ENCODE results near the gene SPTAN1.
A peak's percentile ranks its signal among the peaks of the same experiment; 100 is the strongest.
"Not testable (repeated sequence)": the region's sequence is repeated elsewhere in the genome, so short reads cannot be mapped to it uniquely, and the experiment has no call there.

Gene SPTAN1

DNA sequence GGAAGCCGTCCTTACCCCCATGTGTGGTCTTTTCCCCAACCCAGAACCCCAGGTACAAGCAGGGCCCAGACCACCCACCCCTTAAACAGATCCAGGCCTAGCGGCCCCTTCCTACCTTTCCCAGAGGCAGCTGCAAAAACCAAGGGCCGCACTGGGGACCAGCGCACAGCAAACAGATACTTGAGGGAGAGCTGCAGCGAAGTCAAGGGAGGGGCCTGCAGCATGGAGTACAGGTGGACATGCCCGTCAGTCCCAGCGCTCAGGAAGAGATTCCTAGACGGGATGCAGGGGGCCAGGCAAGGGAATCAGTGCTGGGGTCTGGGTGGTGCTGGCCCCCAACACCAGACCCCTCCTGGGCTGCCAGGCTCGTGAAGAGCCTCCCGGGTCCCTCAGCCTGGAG is 81.7 kb downstream of the SPTAN1 start:
- no peak for DNase-seq

DNA sequence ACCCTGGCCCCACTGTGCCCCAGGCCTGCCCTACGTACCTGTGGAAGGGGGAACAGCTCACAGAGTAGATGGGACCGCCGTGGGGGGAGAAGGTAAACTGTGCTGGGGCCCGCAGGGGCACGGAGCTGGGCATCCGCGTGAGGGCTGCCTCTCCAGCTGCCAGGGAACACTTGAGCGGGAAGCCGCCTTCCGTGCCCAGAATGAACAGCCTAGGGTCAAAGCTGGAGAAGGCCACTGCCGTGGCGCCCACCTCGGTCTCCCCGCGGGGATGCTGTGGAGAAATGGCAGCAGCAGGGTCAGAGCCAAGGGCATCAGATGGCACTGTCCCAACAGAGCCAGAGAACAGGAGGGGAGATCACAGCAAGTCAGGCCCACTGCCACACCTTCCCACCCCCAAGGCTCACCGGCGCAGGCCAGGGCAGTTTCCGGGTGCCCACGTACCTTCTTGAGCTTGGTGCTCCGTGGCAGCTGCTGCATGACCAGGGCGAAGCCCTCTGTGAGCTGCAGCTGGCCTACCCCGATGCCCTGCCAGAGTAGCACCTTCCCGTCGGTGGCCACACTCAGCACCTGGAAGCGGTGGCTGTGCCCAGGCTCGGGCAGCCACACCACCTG is 82.4 kb downstream of the SPTAN1 start:
- DNase-seq: no peak

- DNase-seq: peak; percentile 55
Observed at GRCh38 chr9:128635266-128636023, 83.1 kb downstream of the SPTAN1 start.

DNA sequence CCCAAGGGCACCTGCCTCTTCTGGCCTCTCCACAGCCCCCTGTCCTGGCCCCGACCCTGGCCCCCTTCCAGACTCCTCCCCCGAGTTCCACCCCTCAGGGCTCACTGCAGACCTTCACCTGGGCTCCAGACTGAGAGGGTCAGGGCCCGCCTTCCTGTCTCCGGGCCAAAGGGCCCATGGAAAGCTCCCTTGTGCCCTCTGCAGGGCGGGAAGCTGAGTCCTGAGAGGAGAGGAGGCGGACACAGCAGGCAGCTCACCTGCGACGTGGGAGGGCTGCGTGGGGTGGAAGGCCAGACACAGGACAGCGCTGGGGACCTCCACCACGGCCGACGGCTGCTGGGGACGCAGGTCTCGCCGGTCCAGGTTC is 83.6 kb downstream of the SPTAN1 start:
- peak; percentile 55 for DNase-seq

DNA sequence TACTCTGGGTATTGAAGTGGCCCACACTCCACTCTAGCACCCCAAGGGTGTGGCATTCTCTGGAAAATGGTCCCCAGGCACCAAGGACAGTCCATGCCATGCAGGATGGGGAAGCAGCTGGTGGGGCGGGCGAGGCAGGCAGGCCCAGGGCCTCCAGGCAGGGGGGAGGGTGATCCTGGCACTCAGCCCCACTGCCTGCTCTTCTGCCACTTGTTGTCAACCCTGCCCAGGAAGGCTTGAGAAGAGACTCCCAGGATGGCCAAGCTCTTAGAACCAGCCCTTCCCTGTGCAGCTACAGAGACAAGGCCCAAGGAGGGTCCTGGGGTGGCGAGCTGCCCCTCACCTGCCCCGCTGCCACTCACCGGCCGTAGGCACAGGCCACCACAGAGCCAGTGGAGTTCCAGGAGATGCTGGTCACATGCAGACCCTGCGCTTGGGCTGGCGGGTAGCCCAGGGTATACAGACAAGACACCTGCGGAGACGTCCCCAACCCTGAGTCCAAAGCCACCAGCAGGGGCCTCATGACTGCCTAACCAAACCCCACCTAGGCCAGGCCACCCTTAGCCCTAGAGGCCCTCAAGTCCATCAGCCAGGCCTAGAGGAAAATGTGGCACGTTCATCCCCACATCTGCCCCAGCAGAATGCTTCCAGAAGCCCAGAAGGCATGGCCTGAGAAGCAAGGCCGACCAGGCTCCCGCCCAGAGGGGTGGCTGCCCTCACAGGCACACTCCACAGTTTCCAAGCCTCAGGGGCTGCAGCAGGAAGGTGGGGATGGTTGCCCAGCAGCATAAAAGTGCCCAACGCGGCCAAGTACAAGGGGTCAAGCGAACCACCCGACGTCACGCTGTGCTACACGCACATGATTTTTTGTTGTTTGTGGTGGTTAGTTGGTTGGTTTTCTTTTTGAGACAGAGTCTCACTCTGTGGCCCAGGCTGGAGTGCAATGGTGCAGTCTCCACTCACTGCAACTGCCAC is 84.5 kb downstream of the SPTAN1 start:
- peak; percentile 30 for DNase-seq

- peak; percentile 41 for DNase-seq
Observed at GRCh38 chr9:128637656-128638055, 85.3 kb downstream of the SPTAN1 start.

GRCh38 chr9:128638580-128638979 is 86.2 kb downstream of the SPTAN1 start:
- DNase-seq: no peak

- DNase-seq: no peak
Observed at GRCh38 chr9:128640603-128641002, 88.2 kb downstream of the SPTAN1 start.

GRCh38 chr9:128642675-128643245 is 90.4 kb downstream of the SPTAN1 start:
- no peak for DNase-seq

- no peak for DNase-seq
Observed at GRCh38 chr9:128643519-128644300, 91.3 kb downstream of the SPTAN1 start.

- not testable (repeated sequence) for DNase-seq
Observed at GRCh38 chr9:128648206-128648605, 95.8 kb downstream of the SPTAN1 start.

DNA sequence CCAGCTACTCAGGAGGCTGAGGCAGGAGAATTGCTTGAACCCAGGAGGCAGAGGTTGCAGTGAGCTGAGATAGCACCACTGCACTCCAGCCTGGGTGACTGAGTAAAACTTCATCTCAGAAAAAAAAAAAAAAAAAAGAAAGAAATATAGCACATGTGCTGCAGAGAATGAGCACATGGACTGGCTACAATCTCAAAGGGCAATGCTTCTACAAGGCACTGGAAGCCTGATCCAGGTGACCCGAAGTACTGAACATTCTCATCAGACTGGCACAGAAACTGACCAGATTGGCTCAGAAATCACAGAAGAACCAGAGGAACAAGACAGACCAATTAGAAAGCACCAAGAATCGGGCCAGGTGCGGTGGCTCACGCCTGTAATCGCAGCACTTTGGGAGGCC is 99.4 kb downstream of the SPTAN1 start:
- DNase-seq: no peak

DNA sequence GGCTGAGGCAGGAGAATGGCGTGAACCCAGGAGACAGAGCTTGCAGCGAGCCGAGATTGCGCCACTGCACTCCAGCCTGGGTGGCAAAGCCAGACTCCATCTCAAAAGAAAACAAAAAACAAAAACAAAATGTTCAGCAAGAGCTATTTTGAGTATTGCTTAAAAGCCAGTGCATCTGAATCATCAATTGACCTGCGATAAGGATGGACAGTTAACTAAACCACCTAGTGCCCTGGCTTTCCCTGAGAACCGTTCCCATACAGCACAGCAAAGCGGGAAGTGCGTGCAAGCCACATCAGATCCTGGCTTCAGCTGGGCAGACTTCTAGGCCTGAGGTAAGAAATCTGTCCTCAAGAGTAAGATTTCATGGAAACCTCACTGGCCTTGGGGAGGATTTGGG is 101.5 kb downstream of the SPTAN1 start:
- DNase-seq: no peak

- no peak for DNase-seq
Observed at GRCh38 chr9:128654481-128654880, 102.1 kb downstream of the SPTAN1 start.

DNA sequence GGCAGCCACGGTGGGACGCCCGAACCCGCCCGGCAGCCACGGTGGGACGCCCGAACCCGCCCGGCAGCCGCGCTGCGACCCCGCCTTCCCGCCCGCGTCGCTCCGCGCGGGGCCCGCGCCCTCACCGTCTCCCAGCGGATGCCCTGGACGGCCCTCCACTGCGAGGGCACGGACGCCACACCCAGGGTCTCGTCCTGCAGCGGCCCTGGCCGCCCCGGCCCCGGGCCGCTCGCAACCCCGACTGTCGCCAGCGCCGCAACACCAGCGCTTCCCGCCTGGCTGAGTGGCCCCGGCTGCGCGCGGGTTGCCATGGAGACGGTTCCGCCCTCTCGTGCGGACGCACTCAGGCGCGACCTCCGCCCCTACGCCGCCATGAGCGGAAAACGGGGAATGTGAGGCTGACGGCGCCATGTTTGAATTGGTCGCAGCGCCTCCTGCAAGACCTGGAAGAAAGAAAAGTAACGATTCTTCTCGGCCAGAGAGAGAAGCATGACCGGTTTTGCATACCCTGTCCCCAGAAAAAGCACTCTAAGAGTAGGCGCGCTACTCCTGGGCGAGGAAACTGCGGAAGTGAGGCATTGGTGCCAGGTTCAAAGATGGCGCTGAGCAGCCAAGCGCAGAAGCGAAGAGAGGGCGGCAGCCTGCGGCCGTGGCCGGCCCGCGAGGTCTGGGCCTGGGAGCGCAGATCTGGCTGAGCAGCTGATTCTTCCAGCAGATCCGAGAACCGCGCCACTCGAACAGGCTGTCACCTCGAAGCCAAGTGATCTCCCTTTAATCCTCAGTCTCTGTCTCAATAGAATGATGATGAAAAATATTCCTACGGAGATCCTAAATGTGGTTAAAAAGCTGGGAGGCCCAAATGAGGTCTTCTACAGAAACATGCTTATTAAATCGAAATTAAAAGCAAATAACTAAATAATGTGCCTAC is 104.3 kb downstream of the SPTAN1 start, which contains the start of gene DYNC2I2:
DYNC2I2 (minus strand) TSS at position 432 of the 928 bp plus-strand sequence; CDS start at position 311, 121 bp downstream.
- peak; percentile 94 for DNase-seq

- DNase-seq: no peak
Observed at GRCh38 chr9:128657344-128657704, 104.9 kb downstream of the SPTAN1 start.

GRCh38 chr9:128657796-128658195 is 105.4 kb downstream of the SPTAN1 start:
- DNase-seq: no peak

DNA sequence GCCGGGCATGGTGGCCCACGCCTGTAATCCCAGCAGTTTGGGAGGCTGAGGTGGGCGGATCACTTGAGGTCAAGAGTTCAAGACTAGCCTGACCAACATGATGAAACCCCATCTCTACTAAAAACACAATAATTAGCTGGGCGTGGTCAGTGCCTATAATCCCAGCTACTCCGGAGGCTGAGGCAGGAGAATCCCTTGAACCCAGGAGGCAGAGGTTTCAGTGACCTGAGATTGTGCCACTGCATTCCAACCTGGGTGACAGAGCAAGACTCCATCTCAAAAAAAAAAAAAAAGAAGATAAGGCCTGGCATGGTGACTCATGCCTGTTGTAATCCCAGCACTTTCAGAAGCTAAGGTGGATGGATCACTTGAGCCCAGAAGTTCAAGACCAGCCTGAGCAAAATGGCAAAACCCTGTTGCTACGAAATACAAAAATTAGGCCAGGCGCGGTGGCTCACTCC is 114.1 kb downstream of the SPTAN1 start:
- DNase-seq: not testable (repeated sequence)

DNA sequence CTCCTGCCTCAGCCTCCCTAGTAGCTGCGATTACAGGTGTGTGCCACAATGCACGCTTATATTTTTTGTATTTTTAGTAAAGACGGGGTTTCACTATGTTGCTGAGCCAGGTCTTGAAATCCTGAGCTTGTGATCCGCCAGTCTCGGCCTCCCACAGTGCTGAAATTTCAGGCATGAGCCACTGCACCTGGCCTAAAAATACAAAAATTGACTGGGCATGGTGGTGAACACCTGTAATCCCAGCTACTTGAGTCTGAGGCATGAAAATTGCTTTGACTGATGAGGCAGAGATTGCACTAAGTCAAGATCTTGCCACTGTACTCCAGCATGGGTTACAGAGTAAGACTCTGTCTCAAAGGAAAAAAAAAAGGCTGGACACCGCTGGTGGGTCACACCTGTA is 117.4 kb downstream of the SPTAN1 start:
- no peak for DNase-seq

GRCh38 chr9:128675382-128675781 is 123.0 kb downstream of the SPTAN1 start:
- DNase-seq: no peak

DNA sequence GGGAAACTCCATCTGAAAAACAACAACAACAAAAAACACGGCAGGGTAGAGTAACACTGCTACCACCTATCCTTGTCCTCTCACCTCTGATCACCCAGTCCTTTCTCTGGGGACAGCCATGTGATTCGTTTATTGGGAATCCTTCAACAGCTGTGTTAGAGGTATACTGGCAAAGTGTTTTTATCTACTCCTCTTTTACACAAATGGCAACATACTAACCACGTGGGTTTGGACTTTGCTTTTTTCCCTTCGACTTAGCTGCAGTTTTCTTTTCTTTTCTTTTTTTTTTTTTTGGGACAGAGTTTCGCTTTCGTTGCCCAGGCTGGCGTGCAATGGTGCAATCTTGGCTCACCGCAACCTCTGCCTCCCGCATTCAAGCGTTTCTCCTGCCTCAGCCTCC is 125.4 kb downstream of the SPTAN1 start:
- no peak for DNase-seq
